OCI-LY7 (cell line): ENCODE data around the gene LYRM4. TPM values are rescaled to one million over a fixed set of nuclear protein-coding genes. Genes with fewer than 3 reads are reported as not detected.

Experiments
- Bru-seq: library from RNA; stranded (reverse); fragments of 400-500 nt; gene quantifications from one replicate; lab custom pipeline; 2021; lab: Mats Ljungman, UMichigan
- BruChase-seq, 2 experiments: library from RNA; stranded (reverse); fragments of 400-500 nt; gene quantifications; one replicate each; lab custom pipeline; 2021; lab: Mats Ljungman, UMichigan
- BruUV-seq: library from RNA; stranded (reverse); fragments of 400-500 nt; replicated peaks from 2 replicates; lab custom pipeline; 2021; lab: Mats Ljungman, UMichigan
- CTCF ChIA-PET: fragments of 300-600 bp; sonication (Branson Sonifier 250); formaldehyde crosslinking; loops from one replicate; lab custom pipeline; 2022; ENCODE audit warnings: antibody characterized with exemption; ENCODE audit not compliant: unreplicated experiment; lab: Charles Lee
- POLR2A ChIA-PET: fragments of 300-600 bp; sonication (Branson Sonifier 250); formaldehyde crosslinking; loops from one replicate; lab custom pipeline; 2022; ENCODE audit warnings: antibody characterized with exemption; lab: Charles Lee
- DNase-seq: peaks from one replicate; pipeline ENCODE4 v3.0.0-alpha.2; 2015; ENCODE audit warnings: low spot score
- H2AFZ ChIP-seq: fragments of 200-600 bp; sonication (generic), shearing (Covaris generic); 2 replicates; pipeline ENCODE4 v1.6.1; 2014; ENCODE audit warnings: mild to moderate bottlenecking, antibody characterized with exemption, low read length, moderate library complexity
- H3K27ac ChIP-seq: fragments of 200-600 bp; sonication (generic); 2 replicates; pipeline ENCODE4 v1.5.1; 2014; ENCODE audit warnings: mixed run types, low read depth, mild to moderate bottlenecking, moderate library complexity, low read length, inconsistent platforms; ENCODE audit not compliant: poor library complexity, severe bottlenecking
- H3K36me3 ChIP-seq: fragments of 200-600 bp; sonication (generic); 2 replicates; pipeline ENCODE4 v1.6.1; 2014; ENCODE audit warnings: mild to moderate bottlenecking, antibody characterized with exemption, low read length, moderate library complexity, mixed read lengths; ENCODE audit not compliant: insufficient read depth
- H3K4me1 ChIP-seq: fragments of 200-600 bp; sonication (generic); 2 replicates; pipeline ENCODE4 v1.5.1; 2014; ENCODE audit warnings: mild to moderate bottlenecking, low read length; ENCODE audit not compliant: insufficient read depth, poor library complexity, severe bottlenecking
- H3K4me2 ChIP-seq: fragments of 200-600 bp; sonication (generic); 2 replicates; pipeline ENCODE4 v1.6.1; 2014; ENCODE audit warnings: mild to moderate bottlenecking, low read length
- H3K4me3 ChIP-seq: fragments of 200-600 bp; sonication (generic); 2 replicates; pipeline ENCODE4 v1.5.1; 2014; ENCODE audit warnings: mild to moderate bottlenecking, low read depth, low read length; ENCODE audit not compliant: poor library complexity, severe bottlenecking
- H3K79me2 ChIP-seq: fragments of 200-600 bp; sonication (generic); 2 replicates; pipeline ENCODE4 v1.6.1; 2016; ENCODE audit warnings: low read depth, mild to moderate bottlenecking, low read length, moderate library complexity, mixed read lengths; ENCODE audit not compliant: insufficient read depth
- H3K9me2 ChIP-seq: fragments of 200-600 bp; sonication (generic); 2 replicates; pipeline ENCODE4 v1.6.1; 2016; ENCODE audit warnings: mild to moderate bottlenecking, low read length, mixed read lengths; ENCODE audit not compliant: insufficient read depth
- H3K9me3 ChIP-seq: fragments of 200-600 bp; sonication (generic); 2 replicates; pipeline ENCODE4 v1.6.1; 2014; ENCODE audit warnings: mild to moderate bottlenecking, mixed run types, low read length, mixed read lengths
- H4K20me1 ChIP-seq: fragments of 200-600 bp; sonication (generic); 2 replicates; pipeline ENCODE4 v1.6.1; 2014; ENCODE audit warnings: mild to moderate bottlenecking, antibody characterized with exemption, low read length, moderate library complexity, mixed read lengths; ENCODE audit not compliant: insufficient read depth
- EZH2phosphoT487 ChIP-seq: fragments of 200-600 bp; sonication (generic); IDR thresholded peaks from 2 replicates; pipeline ENCODE4 v1.6.1; 2018; ENCODE audit warnings: low read depth, borderline replicate concordance, mild to moderate bottlenecking, mixed run types, antibody characterized with exemption, low read length, moderate library complexity, mixed read lengths
- intact Hi-C: fragments of 100-400 bp; cut with micrococcal nuclease; formaldehyde crosslinking; loops from one replicate; pipeline ENCODE4 v1.10.0; 2022; ENCODE audit not compliant: unreplicated experiment
- long read RNA-seq: library from polyadenylated mRNA; stranded (forward); transcript quantifications from one replicate; pipeline ENCODE4 v2.0.0, GENCODE V29; 2022
- total RNA-seq, 2 experiments: library from RNA; depleted of rRNA in 1 of 2; stranded (reverse); fragments of >200 nt in 1 of 2; shearing (Covaris generic) in 1 of 2; gene quantifications; 2 replicates each; pipeline ENCODE4 v1.2.3, GENCODE V29; 2014 to 2022
- TF ChIP-seq, protein P1 (sequence below): fragments of 200-600 bp; sonication (generic); conservative IDR thresholded peaks from 2 replicates; pipeline ENCODE4 v1.5.1; 2014; ENCODE audit warnings: mild to moderate bottlenecking, antibody characterized with exemption, low read length, moderate library complexity, mixed read lengths

LYRM4 gene
- total RNA-seq (2014; rRNA removed; shearing (Covaris generic)) (19.6 and 21.9 TPM in 2 replicates), total RNA-seq (2022) (27.3 and 34.3 TPM in 2 replicates), Bru-seq, nascent RNA (percentile 69 among the genes with signal in this experiment), BruChase-seq, experiment 1, labeled RNA remaining after a 6-hour chase (percentile 71 among the genes with signal in this experiment), BruChase-seq, experiment 2, labeled RNA remaining after a 2-hour chase (percentile 73 among the genes with signal in this experiment)
- long read RNA-seq, full-length matches to known transcripts, result 24 of 28 reads
- long read RNA-seq, partial matches to known transcripts, result 1 of 28 reads
- long read RNA-seq, other reads (novel, unspliced or antisense), result 3 of 28 reads

DNA sequence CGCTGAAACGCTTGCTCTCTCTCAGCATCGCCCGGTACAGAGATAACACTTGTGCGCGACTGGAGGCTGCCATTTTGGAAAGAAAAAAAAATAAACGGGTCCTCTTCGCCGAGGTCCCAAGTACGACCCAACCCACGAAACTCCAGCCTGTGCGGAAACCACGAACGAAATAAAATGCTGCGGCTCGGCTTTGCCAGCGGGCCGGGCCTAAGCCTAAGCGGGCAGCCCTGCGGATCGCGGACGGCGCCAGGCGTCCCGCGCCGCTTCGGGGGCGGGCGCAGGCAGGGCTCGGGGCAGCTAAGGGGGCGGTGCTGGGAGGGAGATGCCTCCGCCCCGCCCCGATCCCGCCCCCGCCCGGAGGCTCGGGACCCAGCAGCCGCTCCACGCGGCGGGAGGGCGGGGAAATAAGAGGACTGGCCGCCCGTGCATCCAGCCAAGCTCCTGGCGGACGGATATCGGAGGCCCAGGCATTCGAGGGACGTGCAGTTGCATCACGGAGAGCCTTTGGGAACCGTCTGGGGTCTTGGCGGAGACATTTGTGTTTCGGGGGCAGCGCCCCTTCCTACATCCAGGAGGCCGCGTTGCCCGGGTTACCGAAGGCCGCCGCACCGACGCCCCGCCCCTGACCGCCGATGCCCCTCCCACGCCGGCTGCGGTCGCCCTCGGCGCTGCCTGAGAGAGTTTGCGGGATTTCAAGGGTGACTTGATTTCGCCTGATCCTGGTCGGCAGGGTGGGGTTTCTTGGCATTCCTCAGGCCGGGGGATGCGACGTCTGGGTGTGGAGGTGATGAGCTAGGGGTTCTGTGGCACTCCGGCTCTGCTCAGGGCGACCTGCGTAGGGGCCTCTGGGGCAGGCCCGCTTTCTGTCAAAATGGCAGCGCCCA, at the start of gene LYRM4, which contains the start of gene FARS2:
TSS of gene LYRM4 (minus strand) at position 290 of the 884 bp plus-strand sequence. CDS start at position 73, 217 bp downstream.
TSS of gene FARS2 (plus strand) at position 853 of the 884 bp plus-strand sequence.
- H4K20me1 ChIP-seq, result no peaks in the 10 kb centered on the region
- DNase-seq, result peak; percentile 88
- H3K79me2 ChIP-seq, result peaks cover 45% of the 10 kb centered on the region
- H2AFZ ChIP-seq, result peak within 1 kb of the TSS; percentile 92
- H3K9me3 ChIP-seq, result no peaks in the 10 kb centered on the region
- peak within 1 kb of the TSS; percentile 97 for H3K4me2 ChIP-seq
- no TSS peak for BruUV-seq
- no peaks in the 10 kb centered on the region for H3K9me2 ChIP-seq
- peak within 1 kb of the TSS; percentile 98 for H3K4me3 ChIP-seq
- peaks cover 18% of the 10 kb centered on the region for H3K4me1 ChIP-seq
- ChIA-PET CTCF (interaction anchor here (0.8 kb wide), 1 partner anchor 16 kb away, joined by 3 read pairs; no protein-coding TSS in a partner anchor), POLR2A (interaction anchor here (0.6 to 1.4 kb wide), 4 partner anchors 8 to 520 kb away, joined by 3 to 4 read pairs (median 4); no protein-coding TSS in a partner anchor)
- intact Hi-C loops, result loop anchor here (5.0 kb wide), 1 partner anchor 119 kb away; no protein-coding TSS in a partner anchor
- TF ChIP-seq, protein P1, sequence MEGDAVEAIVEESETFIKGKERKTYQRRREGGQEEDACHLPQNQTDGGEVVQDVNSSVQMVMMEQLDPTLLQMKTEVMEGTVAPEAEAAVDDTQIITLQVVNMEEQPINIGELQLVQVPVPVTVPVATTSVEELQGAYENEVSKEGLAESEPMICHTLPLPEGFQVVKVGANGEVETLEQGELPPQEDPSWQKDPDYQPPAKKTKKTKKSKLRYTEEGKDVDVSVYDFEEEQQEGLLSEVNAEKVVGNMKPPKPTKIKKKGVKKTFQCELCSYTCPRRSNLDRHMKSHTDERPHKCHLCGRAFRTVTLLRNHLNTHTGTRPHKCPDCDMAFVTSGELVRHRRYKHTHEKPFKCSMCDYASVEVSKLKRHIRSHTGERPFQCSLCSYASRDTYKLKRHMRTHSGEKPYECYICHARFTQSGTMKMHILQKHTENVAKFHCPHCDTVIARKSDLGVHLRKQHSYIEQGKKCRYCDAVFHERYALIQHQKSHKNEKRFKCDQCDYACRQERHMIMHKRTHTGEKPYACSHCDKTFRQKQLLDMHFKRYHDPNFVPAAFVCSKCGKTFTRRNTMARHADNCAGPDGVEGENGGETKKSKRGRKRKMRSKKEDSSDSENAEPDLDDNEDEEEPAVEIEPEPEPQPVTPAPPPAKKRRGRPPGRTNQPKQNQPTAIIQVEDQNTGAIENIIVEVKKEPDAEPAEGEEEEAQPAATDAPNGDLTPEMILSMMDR, result 0 out of 2 replicates have a peak, but pooled peaks have one; percentile 19
- TF ChIP-seq EZH2phosphoT487, result no peak
- H3K36me3 ChIP-seq, result peaks cover 13% of the 10 kb centered on the region; the same call in 1 of the 2 replicates
- H3K27ac ChIP-seq, result peak within 1 kb of the TSS; percentile 77

DNA sequence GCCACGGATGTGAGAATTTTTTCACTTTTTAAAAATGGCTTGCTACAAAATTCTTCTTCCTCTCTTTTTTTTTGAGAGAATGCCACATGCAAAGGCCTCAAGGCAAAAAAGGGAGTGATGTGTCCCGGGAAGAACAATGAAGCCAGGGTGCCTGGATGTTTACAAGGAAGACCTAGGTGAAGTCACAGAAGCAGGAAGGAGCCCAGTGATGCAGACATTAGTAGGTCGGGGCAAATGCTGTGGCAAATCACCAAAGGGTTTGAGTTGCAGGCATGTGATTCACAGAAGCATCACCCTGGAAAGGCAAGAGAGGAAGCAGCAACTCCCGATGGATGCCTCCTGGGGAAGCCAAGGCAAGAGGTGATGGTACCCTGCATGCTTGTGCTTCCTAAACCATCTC, 47.3 kb upstream of the LYRM4 start:
- Histone ChIP-seq H3K4me3 (no peak overlapping the region), H3K4me2 (no peak overlapping the region), H3K4me1 (peaks cover 2% of the 10 kb centered on the region), H4K20me1 (peaks cover 12% of the 10 kb centered on the region), H3K79me2 (no peaks in the 10 kb centered on the region), H2AFZ (no peak overlapping the region), H3K27ac (no peak overlapping the region), H3K9me3 (no peaks in the 10 kb centered on the region), H3K36me3 (no peaks in the 10 kb centered on the region), H3K9me2 (no peaks in the 10 kb centered on the region)
- CTCF ChIA-PET, result no interaction called here
- POLR2A ChIA-PET, result no interaction called here
- no peak for DNase-seq
- BruUV-seq, result no TSS peak
- TF ChIP-seq, protein P1, result no peak
- no peak for TF ChIP-seq EZH2phosphoT487
- intact Hi-C loops, result no loop called here
